ENCODE measurements around the gene SNX17. TPM values are rescaled to one million over a fixed set of nuclear protein-coding genes. Genes with fewer than 3 reads are reported as not detected.
"Not testable (repeated sequence)": the region's sequence is repeated elsewhere in the genome, so short reads cannot be mapped to it uniquely, and the experiment has no call there.

SNX17 gene
- total RNA-seq (2014; rRNA removed; shearing (Covaris generic)), result 157 and 165 TPM in 2 replicates

- in situ Hi-C loops (cut with HindIII; ENCODE audit: low sequenced_read_pairs), result no loop called here
- DNase-seq (ENCODE audit: low spot score), result peak; percentile 99
Observed at GRCh38 chr2:27370026-27370815, at the start of gene SNX17, which contains the start of gene EIF2B4. Gene SNX17, plus strand, starts transcription at chr2:27370616. Its CDS starts 128 bp downstream, at chr2:27370744. Gene EIF2B4, minus strand, starts transcription at chr2:27370338. Its CDS starts 24 bp downstream, at chr2:27370314.

GRCh38 chr2:27320958-27321543 is 49.4 kb upstream of the SNX17 start:
- in situ Hi-C loops (cut with HindIII; ENCODE audit: low sequenced_read_pairs), result no loop called here

GRCh38 chr2:27322301-27322765 is 48.1 kb upstream of the SNX17 start:
- in situ Hi-C loops (cut with HindIII; ENCODE audit: low sequenced_read_pairs), result no loop called here
- no peak for DNase-seq (ENCODE audit: low spot score)

More at GRCh38 chr2:27320958-27321543, 49.4 kb upstream of the SNX17 start:
- peak; percentile 79 for DNase-seq (ENCODE audit: low spot score)

GRCh38 chr2:27322766-27323595 is 47.4 kb upstream of the SNX17 start, which contains the start of gene MPV17:
Gene MPV17, minus strand, starts transcription at chr2:27323097. Its CDS starts 580 bp downstream, at chr2:27322517.
- peak; percentile 96 for DNase-seq (ENCODE audit: low spot score)
- in situ Hi-C loops (cut with HindIII; ENCODE audit: low sequenced_read_pairs), result no loop called here

GRCh38 chr2:27323596-27324285 is 46.7 kb upstream of the SNX17 start:
- in situ Hi-C loops (cut with HindIII; ENCODE audit: low sequenced_read_pairs), result no loop called here
- DNase-seq (ENCODE audit: low spot score), result peak; percentile 22

GRCh38 chr2:27324720-27325119 is 45.7 kb upstream of the SNX17 start:
- in situ Hi-C loops (cut with HindIII; ENCODE audit: low sequenced_read_pairs), result no loop called here
- no peak for DNase-seq (ENCODE audit: low spot score)

GRCh38 chr2:27335311-27335710 is 35.1 kb upstream of the SNX17 start:
- no peak for DNase-seq (ENCODE audit: low spot score)
- in situ Hi-C loops (cut with HindIII; ENCODE audit: low sequenced_read_pairs), result no loop called here

GRCh38 chr2:27336173-27336572 is 34.2 kb upstream of the SNX17 start:
- no peak for DNase-seq (ENCODE audit: low spot score)
- in situ Hi-C loops (cut with HindIII; ENCODE audit: low sequenced_read_pairs), result no loop called here

- no peak for DNase-seq (ENCODE audit: low spot score)
- in situ Hi-C loops (cut with HindIII; ENCODE audit: low sequenced_read_pairs), result no loop called here
Observed at GRCh38 chr2:27347641-27348040, 22.8 kb upstream of the SNX17 start.

- in situ Hi-C loops (cut with HindIII; ENCODE audit: low sequenced_read_pairs), result no loop called here
- no peak for DNase-seq (ENCODE audit: low spot score)
Observed at GRCh38 chr2:27350106-27350693, 20.2 kb upstream of the SNX17 start.

GRCh38 chr2:27351802-27352598 is 18.4 kb upstream of the SNX17 start:
- in situ Hi-C loops (cut with HindIII; ENCODE audit: low sequenced_read_pairs), result no loop called here

GRCh38 chr2:27353386-27353761 is 17.0 kb upstream of the SNX17 start:
- in situ Hi-C loops (cut with HindIII; ENCODE audit: low sequenced_read_pairs); DNase-seq (ENCODE audit: low spot score): not testable (repeated sequence)

More at GRCh38 chr2:27351802-27352598, 18.4 kb upstream of the SNX17 start:
- DNase-seq (ENCODE audit: low spot score), result no peak

- no peak for DNase-seq (ENCODE audit: low spot score)
- in situ Hi-C loops (cut with HindIII; ENCODE audit: low sequenced_read_pairs), result no loop called here
Observed at GRCh38 chr2:27353762-27354596, 16.4 kb upstream of the SNX17 start.

GRCh38 chr2:27354597-27354927 is 15.9 kb upstream of the SNX17 start:
- no peak for DNase-seq (ENCODE audit: low spot score)
- in situ Hi-C loops (cut with HindIII; ENCODE audit: low sequenced_read_pairs), result no loop called here

- in situ Hi-C loops (cut with HindIII; ENCODE audit: low sequenced_read_pairs), result no loop called here
- DNase-seq (ENCODE audit: low spot score), result no peak
Observed at GRCh38 chr2:27356056-27356381, 14.4 kb upstream of the SNX17 start.

- in situ Hi-C loops (cut with HindIII; ENCODE audit: low sequenced_read_pairs), result no loop called here
- peak; percentile 99 for DNase-seq (ENCODE audit: low spot score)
Observed at GRCh38 chr2:27356382-27357181, 13.8 kb upstream of the SNX17 start, which contains the start of gene GTF3C2. Gene GTF3C2, minus strand, starts transcription at chr2:27356764. Its CDS starts 13,210 bp downstream, at chr2:27343554.
